ENCODE results near the gene NBL1.

NBL1 gene

GRCh38 chr1:19646377-19647319, 2.5 kb downstream of the NBL1 start:
- no peak for DNase-seq (ENCODE audit: low read depth)

DNA sequence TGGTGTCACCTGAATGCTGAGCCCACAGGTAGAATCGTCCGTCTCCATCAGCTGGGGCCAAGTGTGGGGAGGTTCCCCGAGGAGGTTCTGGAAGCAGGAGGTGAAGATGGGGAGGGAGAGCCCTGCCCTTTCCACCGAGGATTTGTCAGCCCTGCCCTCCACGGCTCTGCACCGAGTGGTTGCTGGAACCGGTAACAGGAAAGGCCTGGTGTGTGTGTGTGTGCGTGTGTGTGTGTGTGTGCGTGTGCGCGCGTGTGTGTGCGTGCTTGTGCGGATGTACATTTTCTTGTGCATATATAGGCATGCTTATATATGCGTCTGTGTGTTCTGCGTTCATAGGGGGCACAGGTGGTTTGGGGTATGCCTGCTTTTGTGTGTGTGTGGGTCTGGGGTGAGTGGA, 3.5 kb downstream of the NBL1 start:
- DNase-seq (ENCODE audit: low read depth) = no peak

DNA sequence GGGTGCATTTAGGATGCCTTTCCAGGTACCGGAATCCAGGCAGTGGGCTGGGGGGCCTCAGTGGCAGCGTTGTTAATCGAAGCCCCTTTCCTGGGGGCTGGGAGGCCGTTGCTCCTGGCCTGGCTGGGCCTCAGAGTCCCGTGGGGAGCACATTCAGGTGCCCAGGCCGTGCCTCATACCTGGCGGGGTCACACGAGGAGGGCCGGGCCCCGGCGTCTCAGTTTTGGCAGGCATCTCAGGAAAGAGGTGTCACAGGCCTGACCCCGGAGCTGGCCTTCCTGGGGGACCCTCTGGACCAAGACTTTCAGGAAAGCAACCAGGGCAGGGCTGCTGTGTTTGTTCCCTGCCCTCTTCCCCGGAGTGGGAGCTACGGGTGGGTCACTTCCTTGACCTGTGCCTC, 4.1 kb downstream of the NBL1 start:
- no peak for DNase-seq (ENCODE audit: low read depth)

DNA sequence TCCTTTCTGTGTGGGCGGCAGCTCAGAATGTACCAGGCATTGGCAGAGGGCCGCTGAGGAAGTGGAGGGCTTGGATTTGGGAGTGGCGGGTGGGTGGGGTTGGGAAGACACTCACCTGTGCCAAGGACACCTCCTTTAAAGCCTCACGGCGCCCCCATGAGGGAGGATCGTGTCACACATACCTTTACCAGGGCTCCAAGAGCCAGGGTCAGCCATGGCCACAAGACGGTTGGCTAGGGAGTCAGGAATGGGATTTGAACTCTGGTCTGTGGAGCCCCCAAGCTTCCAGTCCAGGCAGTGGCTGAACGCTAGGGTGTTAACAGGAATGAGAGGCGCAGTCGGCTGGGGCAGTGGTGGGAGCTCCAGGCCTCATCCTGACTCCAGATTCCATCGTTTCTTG, 4.6 kb downstream of the NBL1 start:
- no peak for DNase-seq (ENCODE audit: low read depth)

GRCh38 chr1:19650416-19651140, 6.5 kb downstream of the NBL1 start:
- DNase-seq (ENCODE audit: low read depth) = no peak

GRCh38 chr1:19651141-19651737, 7.1 kb downstream of the NBL1 start:
- peak; percentile 63 for DNase-seq (ENCODE audit: low read depth)

GRCh38 chr1:19654386-19654785, 10.3 kb downstream of the NBL1 start:
- DNase-seq (ENCODE audit: low read depth) = peak; percentile 38

- DNase-seq (ENCODE audit: low read depth) = no peak
These were observed 11.0 kb downstream of the NBL1 start for GRCh38 chr1:19654886-19655717.

DNA sequence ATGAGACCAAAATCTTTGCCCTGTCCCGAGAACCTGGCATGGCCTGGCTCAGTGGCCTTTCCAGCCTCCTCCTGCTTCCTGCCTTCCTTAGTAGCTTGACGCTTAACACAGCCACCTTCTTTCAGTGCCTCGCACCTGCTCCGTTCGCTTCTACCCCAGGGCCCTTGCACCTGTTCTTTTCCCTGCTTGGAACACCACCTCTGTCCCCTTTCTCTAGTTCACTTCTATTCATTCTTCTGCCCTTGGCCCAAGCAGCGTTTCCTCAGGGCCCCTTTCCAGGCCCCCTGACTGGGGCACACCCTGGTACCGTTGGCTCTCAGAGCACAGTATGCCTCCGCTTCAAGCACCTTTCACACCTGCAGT, 11.6 kb downstream of the NBL1 start:
- DNase-seq (ENCODE audit: low read depth) = no peak

DNA sequence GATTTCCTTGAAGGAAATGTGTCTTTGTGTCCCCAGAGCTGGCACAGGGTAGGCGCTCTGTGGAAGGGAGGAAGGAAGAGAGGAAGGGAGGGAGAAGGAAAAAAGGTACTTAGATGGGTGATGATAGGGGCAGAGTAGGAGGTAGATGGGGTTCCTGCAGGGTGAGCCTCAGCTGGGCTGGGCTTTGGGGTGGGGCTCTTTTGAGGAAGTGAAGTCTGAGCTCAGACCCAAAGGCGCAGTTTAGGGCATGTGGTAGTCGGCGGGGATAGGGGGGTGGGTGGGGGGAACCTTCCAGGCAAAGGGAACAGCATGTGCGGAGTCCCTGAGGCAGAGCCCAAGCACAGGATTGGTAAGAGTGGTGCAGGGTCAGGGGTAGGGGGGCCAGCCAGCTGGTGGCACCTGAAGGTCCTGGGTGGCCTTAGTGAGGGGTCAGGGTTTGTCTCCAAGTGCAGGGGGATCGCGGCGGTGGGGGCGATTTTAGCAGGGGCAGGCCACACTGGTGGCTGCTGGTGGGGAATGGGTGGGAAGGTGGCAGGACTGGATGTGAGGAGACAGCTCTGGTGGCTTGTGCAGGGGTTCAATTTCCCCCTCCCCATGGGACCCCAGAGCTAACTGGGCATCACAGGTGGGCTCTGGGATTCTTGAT, 12.1 kb downstream of the NBL1 start:
- no peak for DNase-seq (ENCODE audit: low read depth)

DNA sequence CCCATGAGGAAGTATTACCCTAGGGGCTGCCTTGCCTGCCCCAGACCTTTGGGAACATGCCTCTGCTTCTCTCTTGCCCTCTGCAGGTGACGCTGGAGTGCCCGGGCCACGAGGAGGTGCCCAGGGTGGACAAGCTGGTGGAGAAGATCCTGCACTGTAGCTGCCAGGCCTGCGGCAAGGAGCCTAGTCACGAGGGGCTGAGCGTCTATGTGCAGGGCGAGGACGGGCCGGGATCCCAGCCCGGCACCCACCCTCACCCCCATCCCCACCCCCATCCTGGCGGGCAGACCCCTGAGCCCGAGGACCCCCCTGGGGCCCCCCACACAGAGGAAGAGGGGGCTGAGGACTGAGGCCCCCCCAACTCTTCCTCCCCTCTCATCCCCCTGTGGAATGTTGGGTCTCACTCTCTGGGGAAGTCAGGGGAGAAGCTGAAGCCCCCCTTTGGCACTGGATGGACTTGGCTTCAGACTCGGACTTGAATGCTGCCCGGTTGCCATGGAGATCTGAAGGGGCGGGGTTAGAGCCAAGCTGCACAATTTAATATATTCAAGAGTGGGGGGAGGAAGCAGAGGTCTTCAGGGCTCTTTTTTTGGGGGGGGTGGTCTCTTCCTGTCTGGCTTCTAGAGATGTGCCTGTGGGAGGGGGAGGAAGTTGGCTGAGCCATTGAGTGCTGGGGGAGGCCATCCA, 12.8 kb downstream of the NBL1 start:
- no peak for DNase-seq (ENCODE audit: low read depth)

DNA sequence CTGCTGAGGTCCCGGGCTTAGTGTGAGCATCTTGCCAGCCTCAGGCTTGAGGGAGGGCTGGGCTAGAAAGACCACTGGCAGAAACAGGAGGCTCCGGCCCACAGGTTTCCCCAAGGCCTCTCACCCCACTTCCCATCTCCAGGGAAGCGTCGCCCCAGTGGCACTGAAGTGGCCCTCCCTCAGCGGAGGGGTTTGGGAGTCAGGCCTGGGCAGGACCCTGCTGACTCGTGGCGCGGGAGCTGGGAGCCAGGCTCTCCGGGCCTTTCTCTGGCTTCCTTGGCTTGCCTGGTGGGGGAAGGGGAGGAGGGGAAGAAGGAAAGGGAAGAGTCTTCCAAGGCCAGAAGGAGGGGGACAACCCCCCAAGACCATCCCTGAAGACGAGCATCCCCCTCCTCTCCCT, 13.4 kb downstream of the NBL1 start:
- DNase-seq (ENCODE audit: low read depth) = no peak

GRCh38 chr1:19658186-19658585, 14.1 kb downstream of the NBL1 start:
- DNase-seq (ENCODE audit: low read depth) = no peak

- peak; percentile 54 for DNase-seq (ENCODE audit: low read depth)
These were observed 17.7 kb downstream of the NBL1 start for GRCh38 chr1:19661721-19662228.

DNA sequence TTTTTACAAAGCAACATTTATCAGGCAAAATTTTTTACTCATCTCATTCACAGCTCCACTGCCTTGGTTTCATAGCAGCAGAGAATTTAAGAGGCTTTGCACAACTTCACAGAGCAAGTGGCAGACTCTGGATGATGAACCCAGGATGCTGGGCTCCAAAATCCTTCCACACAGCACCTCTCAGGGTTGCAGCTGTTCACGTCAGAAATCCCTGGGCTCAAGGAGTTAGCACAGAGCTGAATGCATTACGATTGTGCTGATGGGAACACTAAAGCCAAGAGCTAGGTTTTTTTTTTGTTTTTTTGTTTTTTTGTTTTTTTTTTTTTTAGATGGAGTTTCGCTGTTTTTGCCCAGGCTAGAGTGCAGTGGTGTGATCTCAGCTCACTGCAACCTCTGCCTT, 18.2 kb downstream of the NBL1 start:
- no peak for DNase-seq (ENCODE audit: low read depth)

DNA sequence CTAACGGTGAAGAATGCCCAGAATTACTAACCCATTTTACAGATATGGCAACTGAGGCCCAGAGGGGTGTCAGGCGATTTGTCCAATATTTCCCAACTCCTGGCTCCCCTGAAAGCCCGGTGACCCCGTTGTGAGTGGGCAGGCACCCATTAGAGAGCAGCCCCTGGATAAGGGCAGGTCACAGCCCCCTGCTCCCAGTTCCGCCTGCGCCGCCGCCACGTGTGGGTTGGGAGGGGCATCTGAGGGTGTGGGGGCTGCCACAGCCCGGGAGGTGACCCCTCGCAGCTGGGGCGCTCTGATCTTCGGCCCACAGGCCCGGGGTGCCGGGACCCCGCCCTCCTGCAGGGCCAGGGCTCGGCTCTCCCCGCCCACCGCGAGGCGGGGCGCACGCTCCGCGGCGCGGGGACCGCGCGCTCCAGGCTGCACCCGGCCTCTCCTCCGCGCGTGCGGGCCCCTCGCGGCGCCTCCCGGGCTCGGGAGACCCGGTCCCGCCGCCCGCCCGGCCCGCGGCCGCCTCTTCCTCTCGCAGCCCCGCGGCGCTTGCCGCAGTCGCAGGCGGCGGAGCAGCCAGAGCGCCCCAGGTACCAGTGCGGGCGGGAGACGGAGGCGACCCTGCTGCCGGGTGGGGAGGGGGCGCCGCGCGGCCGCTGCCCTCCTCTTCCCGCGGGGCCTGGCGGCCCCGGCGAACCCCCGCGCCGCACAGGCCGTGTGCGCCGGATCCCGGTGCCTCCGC, 20.5 kb downstream of the NBL1 start, which contains the start of gene HTR6:
HTR6 (plus strand) TSS at position 423 of the 733 bp plus-strand sequence. CDS start 879 bp downstream, outside the sequence.
- DNase-seq (ENCODE audit: low read depth) = no peak

DNA sequence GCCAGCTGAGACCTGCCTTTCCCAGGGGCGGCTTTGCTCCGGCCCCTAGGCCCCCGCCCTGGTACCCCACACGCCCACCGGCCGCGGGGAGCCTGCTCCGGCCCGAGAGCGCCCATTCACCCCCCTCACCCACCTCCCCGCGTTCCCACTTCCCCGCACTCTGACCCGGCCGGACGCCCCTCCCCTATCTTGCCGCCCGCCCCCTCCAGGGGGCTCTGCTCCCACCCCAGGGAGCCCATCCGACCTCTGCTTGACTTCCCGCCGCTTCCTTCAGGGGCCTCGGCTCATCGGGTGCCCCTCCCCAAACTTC, 21.0 kb downstream of the NBL1 start:
- DNase-seq (ENCODE audit: low read depth) = no peak

GRCh38 chr1:19665496-19666465, 21.7 kb downstream of the NBL1 start:
- no peak for DNase-seq (ENCODE audit: low read depth)

- peak; percentile 55 for DNase-seq (ENCODE audit: low read depth)
These were observed 24.8 kb downstream of the NBL1 start for GRCh38 chr1:19668888-19669287.

All from EH (cell line).